Measurements from ENCODE around the gene HOXD1. TPM values are rescaled to one million over a fixed set of nuclear protein-coding genes. Genes with fewer than 3 reads are reported as not detected.

HOXD1 gene
- polyA plus RNA-seq, 1 of the 3 experiments (the other 2 are of a cell fraction), result not detected

DNA sequence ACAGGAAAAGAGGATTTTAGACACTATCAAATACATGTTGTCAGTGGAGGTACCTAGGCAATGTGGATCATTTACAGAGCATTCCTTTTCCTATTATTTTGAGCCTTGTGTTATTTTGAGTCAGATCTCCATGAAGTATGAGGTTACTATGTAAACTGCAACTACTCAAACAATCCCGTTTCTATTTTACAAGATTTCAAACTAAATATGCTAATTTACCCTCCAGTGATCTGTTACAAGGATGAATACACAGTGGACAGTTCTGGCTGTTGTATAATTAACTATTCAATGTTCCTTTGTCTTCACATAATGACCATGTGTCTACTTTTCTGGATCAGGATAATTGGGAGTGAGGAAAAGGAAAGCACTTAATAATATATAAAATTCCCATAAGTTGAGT, 4.6 kb downstream of the HOXD1 start:
- POLR2A ChIA-PET, result no interaction called here
- peaks cover 9% of the 10 kb centered on the region; the same call in 1 of the 2 replicates for H3K27me3 ChIP-seq (ENCODE audit: insufficient read depth)

DNA sequence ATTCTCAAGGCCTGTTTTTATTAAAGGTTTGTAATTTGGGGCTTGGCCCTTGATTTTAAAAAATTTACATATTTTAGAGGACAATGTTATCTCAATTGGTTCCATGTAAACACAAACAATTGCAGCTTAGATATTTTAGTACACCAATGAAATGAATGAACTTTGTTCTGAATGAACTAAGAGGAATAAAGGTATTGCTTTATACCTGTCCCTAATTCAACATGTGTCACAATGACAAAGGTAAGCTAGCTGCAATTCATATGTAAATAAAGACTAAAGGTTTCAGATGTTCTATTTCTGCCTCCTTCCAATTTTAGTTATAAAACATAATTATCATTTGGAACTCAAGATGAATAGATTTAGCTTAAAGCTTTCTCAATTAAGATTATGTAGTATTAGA, 11.4 kb downstream of the HOXD1 start:
- no peaks in the 10 kb centered on the region; the same call in 1 of the 2 replicates for H3K27me3 ChIP-seq (ENCODE audit: insufficient read depth)
- H3K27ac ChIP-seq (ENCODE audit: low read depth in 2 of 2, low read length in 1 of 2), result no peak overlapping the region
- POLR2A ChIA-PET, result interaction anchor here (0.6 kb wide), 1 partner anchor 1042 kb away, joined by 3 read pairs; no protein-coding TSS in a partner anchor
- no peak overlapping the region for H3K4me2 ChIP-seq
- no peak overlapping the region for H3K9ac ChIP-seq
- H3K4me1 ChIP-seq (ENCODE audit: control insufficient read depth in 1 of 2, insufficient read depth in 2 of 2, low read depth in 1 of 2, low read length in 1 of 2), result no peaks in the 10 kb centered on the region
- H3K36me3 ChIP-seq (replicated peaks in 1 of 2; ENCODE audit: control insufficient read depth in 1 of 2, insufficient read depth in 2 of 2, low read length in 1 of 2), result no peaks in the 10 kb centered on the region
- no peaks in the 10 kb centered on the region for H3K9me3 ChIP-seq
- H3K9me2 ChIP-seq, result no peaks in the 10 kb centered on the region
- H4K20me1 ChIP-seq (ENCODE audit: insufficient read depth), result no peaks in the 10 kb centered on the region
- CTCF ChIA-PET, result interaction anchor here (0.7 to 1.5 kb wide), 4 partner anchors 22 to 354 kb away, joined by 3 to 4 read pairs (median 3); no protein-coding TSS in a partner anchor
- no peak for TF ChIP-seq TAF1 (IDR thresholded peaks at IDR 0.05; ENCODE audit: borderline replicate concordance, low read depth, low read length)
- no peaks in the 10 kb centered on the region for H3F3A ChIP-seq (replicated peaks; ENCODE audit: insufficient read depth)
- H3K4me3 ChIP-seq (ENCODE audit: low read depth in 2 of 2, low read length in 1 of 2), result no peak overlapping the region
- DNase-seq, result no peak
- no peaks in the 10 kb centered on the region for H3K79me2 ChIP-seq (ENCODE audit: insufficient read depth)
- no peak overlapping the region for H2AFZ ChIP-seq (ENCODE audit: low read depth)

More for the DNA sequence above, 4.6 kb downstream of the HOXD1 start:
- Histone ChIP-seq H3K9me2 (no peaks in the 10 kb centered on the region), H3F3A (replicated peaks; ENCODE audit: insufficient read depth) (no peaks in the 10 kb centered on the region), H3K4me2 (no peak overlapping the region), H3K4me1 (ENCODE audit: control insufficient read depth in 1 of 2, insufficient read depth in 2 of 2, low read depth in 1 of 2, low read length in 1 of 2) (peaks cover 0 to 5% of the 10 kb centered on the region in 2 experiments; a peak in 1 of 4 replicates), H4K20me1 (ENCODE audit: insufficient read depth) (no peaks in the 10 kb centered on the region), H3K9ac (no peak overlapping the region), H2AFZ (ENCODE audit: low read depth) (no peak overlapping the region), H3K4me3 (ENCODE audit: low read depth in 2 of 2, low read length in 1 of 2) (no peak overlapping the region), H3K36me3 (replicated peaks in 1 of 2; ENCODE audit: control insufficient read depth in 1 of 2, insufficient read depth in 2 of 2, low read length in 1 of 2) (no peaks in the 10 kb centered on the region), H3K27ac (ENCODE audit: low read depth in 2 of 2, low read length in 1 of 2) (no peak overlapping the region), H3K9me3 (no peaks in the 10 kb centered on the region), H3K79me2 (ENCODE audit: insufficient read depth) (no peaks in the 10 kb centered on the region)
- WGBS (ENCODE audit: low lambda C conversion rate), result 31% methylated on average over 1 of the region's 1 CpG
- no peak for DNase-seq
- TF ChIP-seq TEAD4 (IDR thresholded peaks at IDR 0.05; ENCODE audit: borderline replicate concordance, insufficient read depth), result no peak
- CTCF ChIA-PET, result interaction anchor here (1.1 to 1.5 kb wide), 2 partner anchors 9 to 262 kb away, joined by 3 to 4 read pairs; no protein-coding TSS in a partner anchor

DNA sequence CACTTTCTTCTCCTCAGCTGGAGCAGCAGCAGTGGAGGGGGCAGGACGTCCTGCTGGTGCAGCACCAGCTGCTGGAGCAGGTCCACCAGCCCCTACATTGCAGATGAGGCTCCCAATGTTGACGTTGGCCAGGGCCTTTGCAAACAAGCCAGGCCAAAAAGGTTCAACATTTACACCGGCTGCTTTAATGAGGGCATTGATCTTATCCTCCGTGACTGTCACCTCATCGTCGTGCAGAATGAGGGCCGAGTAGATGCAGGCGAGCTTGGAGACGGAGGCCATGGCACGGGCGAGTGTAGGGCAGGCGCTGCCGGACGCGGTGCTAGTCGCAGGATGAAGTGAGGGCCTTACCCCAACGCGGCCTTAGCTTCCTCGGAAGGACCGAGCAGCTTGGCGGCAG, 12.5 kb downstream of the HOXD1 start:
- Histone ChIP-seq H3K4me3 (ENCODE audit: low read depth in 2 of 2, low read length in 1 of 2) (no peak overlapping the region), H3K27ac (ENCODE audit: low read depth in 2 of 2, low read length in 1 of 2) (no peak overlapping the region), H3K4me1 (ENCODE audit: control insufficient read depth in 1 of 2, insufficient read depth in 2 of 2, low read depth in 1 of 2, low read length in 1 of 2) (no peaks in the 10 kb centered on the region), H3K9me2 (no peaks in the 10 kb centered on the region), H3K36me3 (replicated peaks in 1 of 2; ENCODE audit: control insufficient read depth in 1 of 2, insufficient read depth in 2 of 2, low read length in 1 of 2) (no peaks in the 10 kb centered on the region), H3K79me2 (ENCODE audit: insufficient read depth) (no peaks in the 10 kb centered on the region), H3K4me2 (no peak overlapping the region), H3K27me3 (ENCODE audit: insufficient read depth) (no peaks in the 10 kb centered on the region), H3K9me3 (no peaks in the 10 kb centered on the region), H4K20me1 (ENCODE audit: insufficient read depth) (no peaks in the 10 kb centered on the region), H3F3A (replicated peaks; ENCODE audit: insufficient read depth) (no peaks in the 10 kb centered on the region), H2AFZ (ENCODE audit: low read depth) (no peak overlapping the region), H3K9ac (no peak overlapping the region)
- WGBS (ENCODE audit: low lambda C conversion rate), result 77% methylated on average over 21 of the region's 21 CpGs
- ChIA-PET POLR2A (no interaction called here), CTCF (interaction anchor here (1.1 to 1.7 kb wide), 2 partner anchors 12 to 25 kb away, joined by 3 to 4 read pairs; partner anchors contain the start of gene HOXD1)
- DNase-seq, result no peak
- TF ChIP-seq SIN3A (IDR thresholded peaks at IDR 0.05; ENCODE audit: borderline replicate concordance, low read depth, low read length), result no peak
- TF ChIP-seq, protein P1, sequence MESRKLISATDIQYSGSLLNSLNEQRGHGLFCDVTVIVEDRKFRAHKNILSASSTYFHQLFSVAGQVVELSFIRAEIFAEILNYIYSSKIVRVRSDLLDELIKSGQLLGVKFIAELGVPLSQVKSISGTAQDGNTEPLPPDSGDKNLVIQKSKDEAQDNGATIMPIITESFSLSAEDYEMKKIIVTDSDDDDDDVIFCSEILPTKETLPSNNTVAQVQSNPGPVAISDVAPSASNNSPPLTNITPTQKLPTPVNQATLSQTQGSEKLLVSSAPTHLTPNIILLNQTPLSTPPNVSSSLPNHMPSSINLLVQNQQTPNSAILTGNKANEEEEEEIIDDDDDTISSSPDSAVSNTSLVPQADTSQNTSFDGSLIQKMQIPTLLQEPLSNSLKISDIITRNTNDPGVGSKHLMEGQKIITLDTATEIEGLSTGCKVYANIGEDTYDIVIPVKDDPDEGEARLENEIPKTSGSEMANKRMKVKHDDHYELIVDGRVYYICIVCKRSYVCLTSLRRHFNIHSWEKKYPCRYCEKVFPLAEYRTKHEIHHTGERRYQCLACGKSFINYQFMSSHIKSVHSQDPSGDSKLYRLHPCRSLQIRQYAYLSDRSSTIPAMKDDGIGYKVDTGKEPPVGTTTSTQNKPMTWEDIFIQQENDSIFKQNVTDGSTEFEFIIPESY (IDR thresholded peaks at IDR 0.05; ENCODE audit: borderline replicate concordance, low read depth), result no peak
- no peak for TF ChIP-seq JUND (IDR thresholded peaks at IDR 0.05)
- TF ChIP-seq RCOR1 (IDR thresholded peaks at IDR 0.05; ENCODE audit: low read length), result no peak
- no peak for TF ChIP-seq RFX5 (IDR thresholded peaks at IDR 0.05; ENCODE audit: low read length)
- no peak for TF ChIP-seq MEF2A (IDR thresholded peaks at IDR 0.05; ENCODE audit: borderline replicate concordance, low read depth)
- TF ChIP-seq ELF1 (IDR thresholded peaks at IDR 0.05), result no peak
- TF ChIP-seq, protein P2, sequence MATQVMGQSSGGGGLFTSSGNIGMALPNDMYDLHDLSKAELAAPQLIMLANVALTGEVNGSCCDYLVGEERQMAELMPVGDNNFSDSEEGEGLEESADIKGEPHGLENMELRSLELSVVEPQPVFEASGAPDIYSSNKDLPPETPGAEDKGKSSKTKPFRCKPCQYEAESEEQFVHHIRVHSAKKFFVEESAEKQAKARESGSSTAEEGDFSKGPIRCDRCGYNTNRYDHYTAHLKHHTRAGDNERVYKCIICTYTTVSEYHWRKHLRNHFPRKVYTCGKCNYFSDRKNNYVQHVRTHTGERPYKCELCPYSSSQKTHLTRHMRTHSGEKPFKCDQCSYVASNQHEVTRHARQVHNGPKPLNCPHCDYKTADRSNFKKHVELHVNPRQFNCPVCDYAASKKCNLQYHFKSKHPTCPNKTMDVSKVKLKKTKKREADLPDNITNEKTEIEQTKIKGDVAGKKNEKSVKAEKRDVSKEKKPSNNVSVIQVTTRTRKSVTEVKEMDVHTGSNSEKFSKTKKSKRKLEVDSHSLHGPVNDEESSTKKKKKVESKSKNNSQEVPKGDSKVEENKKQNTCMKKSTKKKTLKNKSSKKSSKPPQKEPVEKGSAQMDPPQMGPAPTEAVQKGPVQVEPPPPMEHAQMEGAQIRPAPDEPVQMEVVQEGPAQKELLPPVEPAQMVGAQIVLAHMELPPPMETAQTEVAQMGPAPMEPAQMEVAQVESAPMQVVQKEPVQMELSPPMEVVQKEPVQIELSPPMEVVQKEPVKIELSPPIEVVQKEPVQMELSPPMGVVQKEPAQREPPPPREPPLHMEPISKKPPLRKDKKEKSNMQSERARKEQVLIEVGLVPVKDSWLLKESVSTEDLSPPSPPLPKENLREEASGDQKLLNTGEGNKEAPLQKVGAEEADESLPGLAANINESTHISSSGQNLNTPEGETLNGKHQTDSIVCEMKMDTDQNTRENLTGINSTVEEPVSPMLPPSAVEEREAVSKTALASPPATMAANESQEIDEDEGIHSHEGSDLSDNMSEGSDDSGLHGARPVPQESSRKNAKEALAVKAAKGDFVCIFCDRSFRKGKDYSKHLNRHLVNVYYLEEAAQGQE (IDR thresholded peaks at IDR 0.05; ENCODE audit: low read depth, low read length), result no peak
- TF ChIP-seq, protein P3, sequence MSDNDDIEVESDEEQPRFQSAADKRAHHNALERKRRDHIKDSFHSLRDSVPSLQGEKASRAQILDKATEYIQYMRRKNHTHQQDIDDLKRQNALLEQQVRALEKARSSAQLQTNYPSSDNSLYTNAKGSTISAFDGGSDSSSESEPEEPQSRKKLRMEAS (IDR thresholded peaks at IDR 0.05; ENCODE audit: low read depth), result no peak
- TF ChIP-seq, protein P4, sequence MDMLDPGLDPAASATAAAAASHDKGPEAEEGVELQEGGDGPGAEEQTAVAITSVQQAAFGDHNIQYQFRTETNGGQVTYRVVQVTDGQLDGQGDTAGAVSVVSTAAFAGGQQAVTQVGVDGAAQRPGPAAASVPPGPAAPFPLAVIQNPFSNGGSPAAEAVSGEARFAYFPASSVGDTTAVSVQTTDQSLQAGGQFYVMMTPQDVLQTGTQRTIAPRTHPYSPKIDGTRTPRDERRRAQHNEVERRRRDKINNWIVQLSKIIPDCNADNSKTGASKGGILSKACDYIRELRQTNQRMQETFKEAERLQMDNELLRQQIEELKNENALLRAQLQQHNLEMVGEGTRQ (IDR thresholded peaks at IDR 0.05; ENCODE audit: borderline replicate concordance, low read depth, low read length), result no peak
- TF ChIP-seq NRF1 (IDR thresholded peaks at IDR 0.05; ENCODE audit: low read depth, low read length), result no peak
- no peak for TF ChIP-seq POLR2AphosphoS5 (IDR thresholded peaks at IDR 0.05; ENCODE audit: low read depth, low read length)
- TF ChIP-seq, protein P5, sequence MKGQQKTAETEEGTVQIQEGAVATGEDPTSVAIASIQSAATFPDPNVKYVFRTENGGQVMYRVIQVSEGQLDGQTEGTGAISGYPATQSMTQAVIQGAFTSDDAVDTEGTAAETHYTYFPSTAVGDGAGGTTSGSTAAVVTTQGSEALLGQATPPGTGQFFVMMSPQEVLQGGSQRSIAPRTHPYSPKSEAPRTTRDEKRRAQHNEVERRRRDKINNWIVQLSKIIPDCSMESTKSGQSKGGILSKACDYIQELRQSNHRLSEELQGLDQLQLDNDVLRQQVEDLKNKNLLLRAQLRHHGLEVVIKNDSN (IDR thresholded peaks at IDR 0.05; ENCODE audit: borderline replicate concordance, low read depth), result no peak

Measured in SK-N-SH (cell line).